GM19452 (cell line): ENCODE results near the gene PEX6.

ENCODE experiments used
- ATAC-seq: cut with Tn5 transposase; IDR thresholded peaks from one replicate; pipeline ENCODE4 v1.9.1; 2021; ENCODE audit not compliant: unreplicated experiment

PEX6 gene

DNA sequence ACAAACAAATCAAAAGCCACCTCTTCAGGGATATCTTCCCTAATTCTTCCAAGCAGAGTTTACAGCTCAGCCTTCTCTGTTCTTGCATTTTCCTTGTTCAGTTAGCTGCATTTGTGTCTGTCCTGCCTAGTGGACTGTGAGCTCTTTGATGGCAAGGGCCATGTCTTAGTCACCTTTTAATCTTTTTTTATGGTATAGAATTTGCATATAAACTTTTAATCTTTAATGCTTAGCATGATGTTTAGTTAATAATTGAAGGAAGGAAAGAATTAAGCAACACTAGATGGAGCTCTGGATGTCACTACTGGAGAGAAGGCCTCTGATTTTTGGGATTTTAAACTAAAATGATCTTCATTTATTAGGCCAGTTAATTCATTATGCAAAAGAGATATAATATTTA lies 17.5 kb upstream of the PEX6 start:
- no peak for ATAC-seq

DNA sequence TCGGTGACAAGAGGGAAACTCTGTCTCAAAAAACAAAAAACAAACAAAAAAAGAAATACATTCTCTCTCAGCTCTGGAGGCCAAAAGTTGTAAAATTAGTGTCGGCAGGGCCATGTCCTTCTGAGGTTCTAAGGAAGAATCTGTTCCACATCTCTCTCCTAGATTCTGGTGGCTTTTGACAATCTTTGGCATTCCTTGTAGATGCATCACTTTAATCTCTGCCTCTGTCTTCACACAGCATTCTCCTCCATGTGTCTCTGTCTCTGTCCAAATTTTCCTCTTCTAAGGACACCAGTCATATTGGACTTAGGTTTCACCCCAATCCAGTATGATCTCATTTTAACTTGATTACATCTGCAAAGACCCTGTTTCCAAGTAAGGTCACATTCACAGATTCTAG lies 14.5 kb upstream of the PEX6 start:
- no peak for ATAC-seq

DNA sequence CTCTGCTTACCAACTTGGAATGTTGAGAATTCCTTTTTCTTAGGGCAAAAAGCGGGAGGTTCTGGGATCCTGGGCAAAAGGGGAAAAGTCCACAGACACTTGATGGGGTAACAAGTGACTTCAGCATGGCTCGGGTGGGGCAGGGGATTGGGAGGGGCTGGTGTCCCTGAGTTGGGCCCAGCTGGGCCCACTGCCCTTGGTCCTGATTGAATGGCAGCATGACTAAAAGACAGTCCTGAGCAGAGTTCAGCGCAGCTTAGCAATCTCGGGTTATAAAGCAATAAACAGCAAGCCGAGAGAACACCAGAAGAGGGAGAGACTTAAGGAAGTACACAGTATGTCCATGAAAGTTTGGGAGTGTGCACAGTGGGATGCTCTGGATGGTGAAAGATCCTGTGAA lies 10.9 kb upstream of the PEX6 start:
- ATAC-seq, result no peak

DNA sequence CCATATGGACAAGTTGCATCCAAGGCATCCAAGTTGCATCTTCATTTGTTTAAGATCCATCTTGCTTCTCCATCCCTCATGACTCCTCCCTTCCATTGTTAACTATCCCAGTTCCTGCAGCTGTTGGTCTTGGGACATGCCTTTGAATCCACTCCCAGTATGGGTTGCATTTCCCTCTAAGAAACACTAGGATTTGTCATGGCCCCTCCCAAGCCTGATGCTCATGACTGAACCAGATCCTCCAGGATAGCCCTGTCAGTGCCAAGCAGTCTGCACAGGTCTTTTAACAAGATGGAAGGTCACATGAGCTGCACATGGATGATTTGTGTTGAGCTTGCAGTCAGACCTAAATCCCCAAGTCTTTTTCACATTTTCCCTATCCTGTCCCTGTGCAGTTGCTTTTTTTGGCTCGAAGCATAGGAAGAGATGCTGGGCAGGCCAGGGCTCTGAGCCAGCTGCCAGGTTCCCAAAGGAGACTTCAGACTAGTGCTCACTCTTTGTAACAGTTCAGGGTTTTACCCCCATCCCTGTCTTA lies 9.6 kb upstream of the PEX6 start:
- ATAC-seq, result no peak

DNA sequence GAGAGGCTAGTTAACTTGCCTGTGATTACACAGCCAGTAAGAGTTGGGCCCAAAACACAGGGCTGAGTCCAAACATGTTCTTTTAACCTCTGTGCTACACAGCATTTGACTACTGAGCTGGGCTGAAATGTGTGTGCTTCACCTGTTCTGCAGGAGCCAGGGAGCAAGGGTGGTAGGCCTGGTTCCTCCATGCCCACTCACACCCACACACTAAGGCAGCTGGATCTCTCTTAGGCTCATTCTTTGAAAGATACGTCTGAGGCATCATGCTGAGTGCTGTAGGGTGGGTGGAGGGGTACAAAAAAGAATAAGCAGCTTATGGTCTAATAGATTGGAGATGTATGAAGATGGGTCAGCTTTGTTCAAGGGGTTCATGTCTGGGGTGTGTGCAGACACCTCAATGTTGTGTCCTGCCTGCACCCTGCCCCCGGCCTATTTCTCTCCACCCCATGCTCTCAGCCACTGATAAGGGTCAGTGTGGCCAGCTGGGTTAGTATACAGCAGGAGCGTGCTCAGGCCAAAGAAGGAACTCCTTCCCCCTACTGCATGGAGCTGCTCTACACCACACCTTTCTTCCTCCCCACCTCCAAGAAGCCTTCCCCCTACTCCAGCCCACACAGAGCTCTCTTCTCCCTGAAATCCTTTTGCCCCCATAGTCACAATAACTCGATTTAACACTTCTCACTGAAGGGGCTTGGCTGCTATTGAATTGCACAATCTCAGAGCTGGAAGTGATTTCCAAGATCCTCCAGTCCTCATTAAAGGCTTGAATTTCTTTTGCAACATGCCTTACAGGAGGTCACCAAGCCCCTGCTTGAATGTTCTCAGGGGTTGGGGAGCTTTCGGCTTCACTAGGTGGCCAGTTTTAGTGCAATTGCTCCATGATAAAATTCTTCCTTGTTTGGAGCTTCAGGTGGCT lies 8.8 kb upstream of the PEX6 start:
- no peak for ATAC-seq

DNA sequence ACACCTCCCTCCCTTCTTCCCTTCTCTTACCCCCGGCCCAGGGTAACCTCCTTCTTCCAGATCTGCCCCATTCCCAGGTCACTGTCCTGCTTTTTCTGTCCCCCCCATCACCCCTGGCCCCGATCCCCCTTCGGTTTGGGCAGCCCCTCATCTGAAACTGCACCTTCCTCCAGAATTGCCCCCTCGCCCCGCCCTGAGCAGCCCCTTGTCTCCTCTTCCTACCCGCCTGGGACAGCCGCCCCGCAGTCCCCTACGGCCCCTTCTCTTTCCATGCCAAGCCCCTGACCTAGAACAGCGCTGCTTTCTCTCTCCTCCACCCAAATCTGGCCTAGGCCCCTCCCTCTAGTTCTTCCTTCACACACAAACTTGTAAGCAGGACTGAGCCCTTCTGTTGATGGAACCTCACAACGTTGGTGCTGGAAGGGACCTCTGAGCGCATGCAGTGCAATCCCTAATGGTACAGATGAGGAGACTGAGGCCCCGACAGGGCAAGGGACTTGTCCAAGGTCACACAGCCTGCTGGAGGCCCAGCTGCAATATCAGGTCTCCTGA lies 6.0 kb upstream of the PEX6 start:
- ATAC-seq, result no peak

DNA sequence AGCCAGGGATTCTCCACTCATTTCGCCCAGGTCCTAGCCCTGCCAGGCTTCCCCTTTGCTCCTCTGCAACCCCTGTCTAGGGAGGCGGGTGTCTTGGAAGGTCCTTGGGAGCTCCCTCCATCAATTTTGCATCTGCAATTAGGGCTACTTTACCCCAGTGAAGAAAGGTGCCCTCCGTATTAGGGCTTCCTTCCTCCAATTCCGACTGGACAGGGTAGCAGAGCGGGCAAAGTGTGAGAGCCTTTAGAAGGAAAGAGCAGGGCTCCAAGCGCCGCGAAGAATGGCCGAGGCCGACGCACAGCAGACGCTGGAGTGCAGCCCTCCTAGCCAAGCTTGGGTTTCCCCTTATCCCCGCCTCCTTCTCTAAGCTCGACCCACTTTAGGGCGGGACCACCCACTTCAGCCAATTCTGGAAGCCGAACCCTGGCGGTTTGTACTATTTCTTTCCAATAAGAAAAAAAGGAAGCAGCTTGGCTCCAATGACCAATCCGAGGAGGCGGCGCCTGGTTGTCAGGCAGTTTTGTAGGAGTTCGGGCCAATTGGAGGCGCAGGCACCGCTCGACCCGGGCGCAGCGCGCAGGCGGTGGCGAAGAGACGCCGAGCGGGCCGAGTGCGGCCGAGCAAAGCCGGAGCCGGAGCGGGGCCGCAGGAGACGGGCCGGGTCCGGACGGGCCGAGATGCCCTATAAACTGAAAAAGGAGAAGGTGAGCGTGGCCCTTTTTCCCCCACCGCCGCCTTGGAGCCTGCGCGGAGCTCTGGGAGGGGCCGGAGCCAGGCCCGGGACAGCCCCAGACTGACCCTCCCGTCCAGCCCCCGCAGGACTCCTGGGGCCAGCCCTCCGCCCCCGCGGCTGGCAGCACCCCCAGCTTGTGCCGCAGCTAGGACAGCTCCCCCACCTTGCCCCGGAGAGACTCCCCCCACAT lies 5.3 kb upstream of the PEX6 start, which contains the start of gene PPP2R5D:
Gene PPP2R5D (plus strand): TSS at position 570 of the 923 bp plus-strand sequence. CDS start 108 bp downstream, at position 678.
- peak; percentile 95 for ATAC-seq

DNA sequence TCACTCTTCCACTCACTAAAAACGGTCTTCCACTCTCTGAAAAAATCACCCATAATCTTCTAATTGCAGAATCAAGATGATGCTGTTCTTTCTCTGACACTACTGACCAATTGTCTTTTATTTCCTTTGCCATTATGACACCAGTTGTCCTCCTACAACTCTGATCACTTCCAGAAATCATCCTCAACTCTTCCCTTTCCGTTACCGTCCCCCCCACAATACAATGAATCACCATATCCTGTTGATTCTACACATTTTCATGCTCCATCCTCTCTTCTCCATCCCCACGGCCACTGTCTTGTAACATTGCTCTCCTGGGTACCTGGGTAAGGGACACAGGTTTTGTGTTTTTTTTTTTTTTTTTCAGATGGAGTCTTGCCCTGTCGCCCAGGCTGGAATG lies 2.9 kb upstream of the PEX6 start:
- no peak for ATAC-seq

DNA sequence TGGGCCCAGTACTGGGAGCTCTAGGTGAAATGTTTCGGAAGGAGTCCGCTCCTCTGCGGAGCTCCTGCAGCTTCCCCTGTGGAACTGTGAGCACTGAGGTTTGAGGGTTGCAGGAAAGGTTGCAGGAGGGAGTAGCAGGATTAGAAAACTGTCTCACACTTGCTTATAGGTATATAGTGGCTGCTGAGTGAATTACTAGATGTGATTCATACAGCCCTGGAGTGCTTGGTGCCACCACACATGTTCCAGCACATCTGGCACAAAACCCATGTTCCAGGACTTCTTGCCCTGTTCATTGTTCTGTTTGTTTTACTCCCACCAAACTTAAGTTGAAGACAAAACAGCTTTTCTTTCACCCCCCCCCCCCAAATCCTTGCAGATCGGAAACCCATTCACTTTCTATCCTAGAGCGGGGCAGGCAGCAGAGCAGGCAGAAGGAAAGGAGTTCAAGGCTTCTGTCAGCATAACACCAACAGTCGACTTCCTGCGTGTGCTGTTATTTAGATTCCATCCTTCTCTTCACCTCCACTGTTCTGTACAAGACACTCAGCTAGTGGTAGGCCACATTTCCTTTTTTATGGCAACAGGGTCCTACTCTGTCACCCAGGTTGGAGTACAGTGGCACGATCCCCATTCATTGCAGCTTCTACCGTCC lies 669 bp upstream of the PEX6 start:
- no peak for ATAC-seq

DNA sequence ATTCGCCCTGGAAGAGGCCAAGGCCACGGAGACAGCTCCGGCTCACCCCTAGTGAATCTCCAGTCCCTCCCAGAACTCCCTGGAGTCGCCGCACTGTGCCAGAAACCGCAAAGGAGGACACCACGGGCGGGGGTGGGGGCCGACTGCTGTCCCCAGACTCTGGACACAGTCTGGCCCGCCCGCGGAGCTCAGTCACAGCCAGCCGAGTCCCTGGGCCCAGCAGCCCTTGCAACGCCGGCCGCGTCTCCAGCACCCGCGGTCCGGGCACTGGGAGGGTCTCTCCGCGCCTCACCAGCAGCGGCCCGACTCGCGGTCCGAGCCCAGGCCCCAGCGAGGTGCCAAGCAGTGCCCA lies 518 bp downstream of the PEX6 start:
- peak; percentile 27 for ATAC-seq

DNA sequence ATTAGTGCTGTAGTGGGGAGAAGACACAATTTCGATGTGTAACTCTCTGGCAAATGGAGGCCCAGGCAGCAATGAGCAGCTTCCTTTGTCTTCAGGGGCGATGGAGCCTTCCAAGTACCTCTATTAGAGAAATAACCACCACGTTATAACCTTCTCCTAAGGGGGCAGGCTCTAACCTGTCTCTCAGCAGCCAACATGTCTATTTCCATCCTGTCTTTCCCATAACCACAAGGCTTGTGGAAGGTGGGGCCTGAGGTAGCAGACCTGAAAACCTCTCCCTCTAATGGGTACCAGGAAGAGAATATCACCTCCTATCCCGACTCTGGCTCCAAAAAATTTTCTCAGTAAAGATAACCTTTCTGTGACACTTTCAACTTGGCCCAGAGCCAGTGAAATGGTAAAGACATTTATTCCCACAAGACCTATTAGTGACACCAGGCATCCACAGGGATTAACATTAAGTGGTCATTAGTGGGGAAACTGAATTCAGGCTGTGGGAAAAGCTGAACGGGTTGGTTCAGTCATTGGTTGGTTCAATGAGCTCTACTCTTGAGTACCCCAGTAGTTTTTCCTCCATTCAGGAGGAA lies 4.0 kb downstream of the PEX6 start:
- ATAC-seq, result no peak

DNA sequence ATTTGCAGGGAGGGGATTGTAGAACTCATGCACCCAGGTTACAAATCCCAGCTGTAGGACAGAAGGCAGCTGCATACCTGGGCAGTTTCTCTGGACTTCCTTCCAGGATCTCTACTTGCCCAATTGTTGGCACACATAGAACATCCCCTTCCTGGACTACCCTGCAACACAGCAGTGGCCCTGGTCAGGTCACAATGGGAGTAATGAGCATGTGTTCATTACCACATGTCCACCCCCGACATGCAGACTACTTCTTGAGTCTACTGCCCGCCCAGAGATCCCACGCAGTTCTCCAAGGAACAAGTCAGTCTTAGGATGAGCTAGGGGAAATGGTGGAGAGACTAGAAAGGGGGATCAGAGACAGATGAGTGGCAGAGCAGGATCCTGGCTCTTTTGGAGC lies 5.1 kb downstream of the PEX6 start:
- ATAC-seq, result no peak

DNA sequence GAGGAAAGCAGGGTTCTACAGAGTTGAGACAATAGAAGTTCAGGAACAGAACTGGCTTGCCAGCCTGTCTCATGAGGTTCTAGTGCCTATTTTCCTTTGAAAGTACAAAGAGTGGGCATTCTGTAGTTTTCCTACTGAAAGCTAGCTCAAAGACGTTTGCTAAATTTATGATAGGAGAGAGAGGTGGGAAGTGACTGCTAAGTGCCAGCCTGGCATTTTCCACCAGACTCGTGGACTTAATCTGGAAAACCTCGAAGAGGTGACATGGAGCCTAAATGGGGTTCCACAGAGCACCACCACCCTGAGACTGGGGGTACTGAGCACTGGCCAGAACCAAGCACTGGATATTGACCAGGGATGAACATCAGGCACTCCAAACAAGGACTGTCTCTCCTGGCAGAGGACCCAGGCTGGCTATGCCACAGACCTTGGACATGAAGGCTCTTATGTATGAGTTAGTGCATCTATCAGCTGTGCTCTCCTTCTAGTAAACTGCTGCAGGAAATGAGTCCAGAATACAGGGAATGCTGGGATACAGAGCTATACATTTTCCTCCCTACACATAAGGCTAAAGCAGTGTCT lies 7.1 kb downstream of the PEX6 start:
- ATAC-seq, result no peak

DNA sequence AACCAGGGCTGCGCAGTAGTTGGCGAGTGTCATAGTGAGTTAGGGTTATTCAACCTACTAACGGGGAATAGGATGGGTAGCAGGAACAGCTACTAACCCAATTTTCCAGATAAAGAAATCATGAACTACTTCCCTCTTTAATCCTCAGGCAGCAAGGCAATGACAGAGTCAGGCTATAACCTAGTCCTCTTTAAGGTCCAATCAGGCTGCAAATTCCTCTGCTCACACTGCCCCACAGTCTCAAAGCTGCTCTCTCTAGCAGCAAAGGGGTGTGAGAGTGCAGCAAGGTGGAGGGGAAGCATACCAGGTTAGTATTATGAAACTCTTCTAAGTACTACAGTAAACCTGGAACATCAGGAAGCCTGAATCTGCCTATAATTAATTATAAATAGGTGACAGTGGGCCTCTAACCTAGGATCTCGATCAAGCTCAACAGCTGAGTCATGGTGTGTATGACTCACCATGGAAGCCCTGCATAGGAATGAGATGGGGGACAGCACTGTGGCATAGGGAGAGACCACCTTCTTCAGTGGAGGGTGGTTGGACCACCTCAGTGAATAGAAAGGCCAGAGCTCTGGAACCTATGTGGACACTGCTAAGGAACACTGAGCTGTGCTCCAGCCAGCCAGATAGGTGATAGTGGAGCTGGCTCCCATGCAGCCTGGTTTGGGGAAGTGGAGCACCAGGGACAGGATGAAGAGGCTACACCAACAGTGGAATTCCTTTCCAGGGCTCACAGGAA lies 7.9 kb downstream of the PEX6 start:
- ATAC-seq, result no peak

DNA sequence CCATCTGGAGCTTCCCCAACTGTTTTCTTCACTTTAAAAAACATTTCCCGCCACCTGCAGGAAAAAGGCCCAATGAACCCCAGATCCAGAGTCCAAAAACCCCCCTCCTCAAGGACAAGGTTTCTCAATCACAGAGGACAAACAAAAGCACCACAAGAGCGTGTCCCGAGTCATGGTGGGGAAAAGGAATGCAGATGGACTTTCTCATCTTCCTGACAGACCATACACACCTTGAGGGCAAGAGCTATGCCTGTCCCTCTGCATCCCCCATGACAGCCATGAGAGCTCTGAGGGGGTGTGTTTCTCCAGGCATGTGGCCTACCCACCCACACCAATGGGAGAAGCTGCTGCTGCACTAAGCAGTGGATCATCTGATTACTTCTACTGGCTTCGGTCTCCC lies 9.0 kb downstream of the PEX6 start:
- no peak for ATAC-seq

DNA sequence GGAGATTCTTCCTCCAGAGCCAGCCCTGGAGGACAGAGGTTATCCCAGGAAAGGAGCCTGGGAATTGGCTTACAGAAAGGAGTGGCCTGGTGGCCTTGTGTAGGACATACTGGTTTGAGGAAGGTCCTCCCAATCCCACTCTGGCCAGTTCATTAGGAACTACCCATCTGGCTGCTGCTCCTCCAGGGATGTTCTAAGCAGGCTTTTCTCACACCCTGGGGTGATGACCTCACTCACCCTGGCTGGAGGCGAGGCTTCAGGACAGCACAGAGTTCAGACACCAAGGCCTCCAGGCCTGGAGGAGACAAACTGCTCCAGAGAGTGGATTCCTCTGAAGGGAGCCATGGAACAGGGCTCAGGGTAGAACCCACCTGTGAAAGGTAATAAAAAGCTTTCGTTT lies 9.6 kb downstream of the PEX6 start:
- no peak for ATAC-seq

DNA sequence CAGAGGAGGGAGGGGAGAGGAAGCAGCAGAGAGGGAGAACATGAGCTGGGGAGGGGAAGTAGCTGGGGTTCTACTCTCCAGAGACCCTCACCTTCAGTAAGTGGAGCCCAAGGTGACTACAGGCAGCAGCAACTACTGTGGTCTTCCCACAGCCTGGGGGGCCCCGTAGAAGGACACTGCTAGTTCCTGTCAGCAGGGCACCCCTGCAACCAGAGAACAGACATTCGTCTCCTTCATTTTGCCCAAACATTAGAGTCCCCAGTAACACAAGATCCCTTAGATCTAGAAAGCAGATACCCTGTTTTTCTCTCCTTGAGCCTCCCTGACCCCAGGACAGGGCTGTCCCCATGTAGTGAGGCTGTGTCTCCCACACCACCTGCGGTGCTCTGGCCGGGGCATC lies 10.2 kb downstream of the PEX6 start:
- ATAC-seq, result no peak

DNA sequence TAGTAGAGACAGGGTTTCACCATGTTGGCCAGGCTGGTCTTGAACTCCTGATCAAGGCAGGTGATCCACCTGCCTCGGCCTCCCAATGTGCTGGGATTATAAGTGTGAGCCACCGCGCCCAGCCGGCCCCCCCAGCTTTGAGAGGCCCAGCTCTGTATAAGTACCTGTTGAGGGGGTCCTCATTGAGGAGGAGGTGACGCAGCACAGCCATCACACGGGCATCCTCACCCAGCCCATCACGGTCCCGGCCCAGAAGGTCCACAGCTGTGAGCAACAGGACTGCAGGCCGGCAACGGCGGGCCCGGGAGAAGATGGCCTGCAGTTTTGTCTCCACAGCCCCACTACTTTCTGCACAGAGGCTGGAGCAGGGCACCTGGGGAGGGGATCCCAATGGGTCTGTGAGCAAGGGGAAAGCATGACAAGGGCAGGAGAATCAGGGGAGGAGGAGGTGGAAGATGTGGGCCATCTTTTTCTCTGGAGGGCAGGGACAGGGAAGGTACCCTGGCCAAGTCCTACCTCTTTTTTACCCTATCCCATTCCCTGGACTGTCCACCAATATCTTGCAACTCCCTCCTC lies 10.8 kb downstream of the PEX6 start:
- ATAC-seq, result no peak

DNA sequence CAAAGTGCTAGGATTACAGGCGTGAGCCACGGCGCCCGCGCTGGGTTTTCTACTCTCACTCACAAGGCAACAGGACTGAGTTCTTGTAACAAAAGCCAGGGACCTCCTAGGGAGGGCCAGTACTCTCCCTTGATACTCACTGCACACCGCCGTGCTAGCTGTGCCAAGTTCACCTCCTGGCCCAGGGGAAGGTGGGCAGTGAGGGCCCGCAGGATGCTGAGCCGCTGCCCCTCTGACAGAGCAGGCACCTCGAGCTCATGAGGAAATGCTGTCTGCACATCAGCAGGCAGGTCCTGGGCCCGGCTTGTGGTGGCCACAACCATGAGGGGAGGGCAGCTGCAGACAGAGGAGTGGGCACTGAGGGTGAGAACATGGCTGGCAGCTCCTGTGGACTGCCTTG lies 11.8 kb downstream of the PEX6 start:
- no peak for ATAC-seq
